ENCODE results near the gene MIEF1. TPM values are rescaled to one million over a fixed set of nuclear protein-coding genes. Genes with fewer than 3 reads are reported as not detected.

The MIEF1 gene
- total RNA-seq, 1 experiment from 2014 or later = 49.4 TPM

DNA sequence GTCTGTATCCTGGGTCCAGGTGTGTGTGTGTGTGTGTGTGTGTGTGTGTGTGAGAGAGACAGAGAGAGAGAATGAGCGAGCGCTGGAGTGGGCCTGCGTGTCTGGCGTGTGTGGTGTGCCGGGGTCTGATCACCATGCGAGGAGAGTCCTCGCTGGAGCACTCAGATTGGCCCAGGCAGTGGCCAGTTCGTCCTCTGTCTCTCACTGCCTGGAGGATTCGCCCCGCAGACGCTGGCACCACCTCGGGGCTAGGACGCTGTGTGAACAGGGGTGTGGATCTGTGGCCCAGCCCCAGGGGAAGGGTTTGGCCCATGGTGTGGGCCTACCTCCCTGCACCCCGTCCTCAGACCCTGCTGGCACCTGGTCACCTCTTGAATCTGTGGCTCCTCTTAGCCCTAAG lies 56.9 kb downstream of the MIEF1 start:
- ChIA-PET CTCF (interaction anchor here (1.2 kb wide), 1 partner anchor 12 kb away, joined by 3 read pairs; no protein-coding TSS in a partner anchor), POLR2A (no interaction called here)
- Mint-ChIP-seq H3K4me3 (ENCODE audit: unreplicated experiment) (no peak overlapping the region), H3K27ac (ENCODE audit: unreplicated experiment) (no peak overlapping the region), H3K36me3 (ENCODE audit: insufficient read depth, unreplicated experiment) (no peaks in the 10 kb centered on the region), H3K27me3 (ENCODE audit: insufficient read depth, unreplicated experiment) (peaks cover 14% of the 10 kb centered on the region), H3K9me3 (ENCODE audit: unreplicated experiment) (no peaks in the 10 kb centered on the region), H3K4me1 (ENCODE audit: low read depth, unreplicated experiment) (peaks cover 5% of the 10 kb centered on the region)
- TF ChIP-seq, protein P1, sequence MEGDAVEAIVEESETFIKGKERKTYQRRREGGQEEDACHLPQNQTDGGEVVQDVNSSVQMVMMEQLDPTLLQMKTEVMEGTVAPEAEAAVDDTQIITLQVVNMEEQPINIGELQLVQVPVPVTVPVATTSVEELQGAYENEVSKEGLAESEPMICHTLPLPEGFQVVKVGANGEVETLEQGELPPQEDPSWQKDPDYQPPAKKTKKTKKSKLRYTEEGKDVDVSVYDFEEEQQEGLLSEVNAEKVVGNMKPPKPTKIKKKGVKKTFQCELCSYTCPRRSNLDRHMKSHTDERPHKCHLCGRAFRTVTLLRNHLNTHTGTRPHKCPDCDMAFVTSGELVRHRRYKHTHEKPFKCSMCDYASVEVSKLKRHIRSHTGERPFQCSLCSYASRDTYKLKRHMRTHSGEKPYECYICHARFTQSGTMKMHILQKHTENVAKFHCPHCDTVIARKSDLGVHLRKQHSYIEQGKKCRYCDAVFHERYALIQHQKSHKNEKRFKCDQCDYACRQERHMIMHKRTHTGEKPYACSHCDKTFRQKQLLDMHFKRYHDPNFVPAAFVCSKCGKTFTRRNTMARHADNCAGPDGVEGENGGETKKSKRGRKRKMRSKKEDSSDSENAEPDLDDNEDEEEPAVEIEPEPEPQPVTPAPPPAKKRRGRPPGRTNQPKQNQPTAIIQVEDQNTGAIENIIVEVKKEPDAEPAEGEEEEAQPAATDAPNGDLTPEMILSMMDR (IDR thresholded peaks at IDR 0.05; ENCODE audit: insufficient read depth in 1 of 2, low read depth in 1 of 2, low read length in 1 of 2, severe bottlenecking in 1 of 2, unreplicated experiment in 1 of 2) = no peak
- intact Hi-C loops (cut with micrococcal nuclease; ENCODE audit: unreplicated experiment) = loop anchor here (10.0 kb wide), 1 partner anchor 166 kb away; no protein-coding TSS in a partner anchor
- H3K4me3 ChIP-seq (ENCODE audit: low read depth, low read length) = no peak overlapping the region
- peaks cover 6% of the 10 kb centered on the region for H3K27me3 ChIP-seq (replicated peaks; ENCODE audit: control insufficient read depth, insufficient read depth, low read length)
- DNase-seq = no peak
- no peaks in the 10 kb centered on the region for H3K36me3 ChIP-seq (ENCODE audit: control insufficient read depth, insufficient read depth, low read length)
- no TSS peak for BruUV-seq (replicated peaks)
- no peaks in the 10 kb centered on the region for H3K4me1 ChIP-seq
- no peaks in the 10 kb centered on the region for H3K9me3 ChIP-seq

DNA sequence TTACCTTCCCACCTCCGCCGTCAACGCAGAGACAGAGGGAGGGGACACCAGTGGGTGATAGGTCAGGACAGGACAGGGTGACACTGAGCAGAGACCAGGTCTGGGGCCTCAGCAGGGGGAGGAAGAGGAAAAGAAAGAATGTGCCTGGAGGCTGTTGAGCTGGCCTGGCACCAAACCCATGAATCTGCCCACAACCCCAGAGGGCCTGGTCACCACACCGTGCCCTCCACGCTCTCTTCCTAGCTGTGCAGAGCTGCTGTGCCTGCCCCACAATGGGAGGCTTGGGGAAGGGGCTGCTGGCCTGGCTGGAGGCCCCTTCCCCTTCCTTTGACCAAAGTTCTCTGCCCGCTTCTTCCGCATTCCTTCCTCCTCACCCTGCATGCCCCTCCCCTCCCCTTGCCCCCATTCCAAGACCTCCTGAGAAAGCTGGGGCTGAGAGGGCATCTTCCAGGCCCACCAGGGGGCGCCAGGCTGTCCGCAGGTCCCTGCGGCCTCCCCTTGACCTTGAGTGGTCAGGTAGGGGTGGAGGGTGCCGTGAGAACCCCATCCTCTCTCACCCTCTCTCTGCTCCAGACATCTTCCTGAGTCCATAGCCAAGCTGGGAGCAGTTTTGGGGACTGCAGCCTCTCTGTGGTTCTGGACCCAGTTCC lies 57.5 kb downstream of the MIEF1 start:
- peaks cover 6% of the 10 kb centered on the region for H3K27me3 ChIP-seq (replicated peaks; ENCODE audit: control insufficient read depth, insufficient read depth, low read length)
- peaks cover 14% of the 10 kb centered on the region for H3K27me3 Mint-ChIP-seq (ENCODE audit: insufficient read depth, unreplicated experiment)
- DNase-seq = peak in 1 of 2 experiments; percentile 45
- H3K9me3 ChIP-seq = no peaks in the 10 kb centered on the region
- no peaks in the 10 kb centered on the region for H3K4me1 ChIP-seq
- CTCF ChIA-PET = interaction anchor here (0.6 to 1.2 kb wide), 6 partner anchors 12 to 465 kb away, joined by 3 to 5 read pairs (median 4); partner anchors contain the start of gene MIEF1
- no peaks in the 10 kb centered on the region for H3K9me3 Mint-ChIP-seq (ENCODE audit: unreplicated experiment)
- H3K36me3 ChIP-seq (ENCODE audit: control insufficient read depth, insufficient read depth, low read length) = no peaks in the 10 kb centered on the region
- no peaks in the 10 kb centered on the region for H3K36me3 Mint-ChIP-seq (ENCODE audit: insufficient read depth, unreplicated experiment)
- TF ChIP-seq, protein P1 (IDR thresholded peaks at IDR 0.05; ENCODE audit: insufficient read depth in 1 of 2, low read depth in 1 of 2, low read length in 1 of 2, severe bottlenecking in 1 of 2, unreplicated experiment in 1 of 2) = peak; percentile 56 to 60
- H3K4me1 Mint-ChIP-seq (ENCODE audit: low read depth, unreplicated experiment) = peaks cover 5% of the 10 kb centered on the region
- H3K27ac Mint-ChIP-seq (ENCODE audit: unreplicated experiment) = no peak overlapping the region
- no peak overlapping the region for H3K4me3 Mint-ChIP-seq (ENCODE audit: unreplicated experiment)
- no peak overlapping the region for H3K4me3 ChIP-seq (ENCODE audit: low read depth, low read length)
- intact Hi-C loops (cut with micrococcal nuclease; ENCODE audit: unreplicated experiment) = loop anchor here (10.0 kb wide), 1 partner anchor 165 kb away; no protein-coding TSS in a partner anchor
- POLR2A ChIA-PET = interaction anchor here (0.6 kb wide), 1 partner anchor 47 kb away, joined by 6 read pairs; no protein-coding TSS in a partner anchor
- no TSS peak for BruUV-seq (replicated peaks)

DNA sequence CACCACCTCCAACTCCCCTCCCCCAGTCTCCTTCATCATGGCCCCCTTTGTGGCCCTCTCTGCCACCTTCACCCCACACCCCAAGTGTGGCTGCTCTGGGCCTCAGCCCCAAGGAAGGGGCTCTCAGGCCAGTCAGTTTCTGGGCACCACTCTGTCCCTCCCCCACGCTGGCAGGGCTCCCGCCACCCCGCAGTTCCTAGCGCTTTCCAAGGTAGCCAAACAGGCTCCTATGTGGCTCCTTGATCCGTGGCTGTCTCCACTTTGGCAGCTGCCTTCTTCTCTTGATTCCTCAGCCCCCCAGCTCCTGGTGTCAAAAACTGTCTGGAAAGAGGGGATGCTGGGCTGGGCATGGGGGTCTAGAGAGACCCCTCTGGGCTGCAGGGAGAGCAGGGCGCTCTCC lies 58.0 kb downstream of the MIEF1 start:
- Mint-ChIP-seq H3K4me3 (ENCODE audit: unreplicated experiment) (no peak overlapping the region), H3K9me3 (ENCODE audit: unreplicated experiment) (peaks cover under 1% of the 10 kb centered on the region), H3K4me1 (ENCODE audit: low read depth, unreplicated experiment) (peaks cover 5% of the 10 kb centered on the region), H3K27ac (ENCODE audit: unreplicated experiment) (no peak overlapping the region), H3K27me3 (ENCODE audit: insufficient read depth, unreplicated experiment) (peaks cover 14% of the 10 kb centered on the region), H3K36me3 (ENCODE audit: insufficient read depth, unreplicated experiment) (no peaks in the 10 kb centered on the region)
- DNase-seq = no peak
- H3K4me1 ChIP-seq = no peaks in the 10 kb centered on the region
- no peaks in the 10 kb centered on the region for H3K36me3 ChIP-seq (ENCODE audit: control insufficient read depth, insufficient read depth, low read length)
- intact Hi-C loops (cut with micrococcal nuclease; ENCODE audit: unreplicated experiment) = no loop called here
- BruUV-seq (replicated peaks) = no TSS peak
- peaks cover 6% of the 10 kb centered on the region for H3K27me3 ChIP-seq (replicated peaks; ENCODE audit: control insufficient read depth, insufficient read depth, low read length)
- CTCF ChIA-PET = interaction anchor here (0.6 to 1.2 kb wide), 6 partner anchors 11 to 465 kb away, joined by 3 to 5 read pairs (median 4); partner anchors contain the start of gene MIEF1
- no peaks in the 10 kb centered on the region for H3K9me3 ChIP-seq
- TF ChIP-seq, protein P1 (IDR thresholded peaks at IDR 0.05; ENCODE audit: insufficient read depth in 1 of 2, low read depth in 1 of 2, low read length in 1 of 2, severe bottlenecking in 1 of 2, unreplicated experiment in 1 of 2) = no peak
- H3K4me3 ChIP-seq (ENCODE audit: low read depth, low read length) = no peak overlapping the region
- POLR2A ChIA-PET = interaction anchor here (0.6 kb wide), 1 partner anchor 47 kb away, joined by 6 read pairs; no protein-coding TSS in a partner anchor

All from Caco-2 (cell line).